KMS-11 (cell line): ENCODE measurements around the gene CLDN6.

ENCODE experiments used
- H2AFZ ChIP-seq: fragments of 200-600 bp; sonication (generic); 2 replicates; pipeline ENCODE4 v1.6.1; 2016; ENCODE audit warnings: antibody characterized with exemption, mixed run types, low read depth
- H3K27ac ChIP-seq: fragments of 200-600 bp; sonication (generic); 2 replicates; pipeline ENCODE4 v1.6.1; 2016; ENCODE audit warnings: mild to moderate bottlenecking, mixed run types
- H3K27me3 ChIP-seq: fragments of 200-600 bp; sonication (generic); 2 replicates; pipeline ENCODE4 v1.6.1; 2017; ENCODE audit warnings: mild to moderate bottlenecking, low read depth, mixed run types, moderate library complexity; ENCODE audit not compliant: insufficient read depth
- H3K36me3 ChIP-seq: fragments of 200-600 bp; sonication (generic); 2 replicates; pipeline ENCODE4 v1.6.1; 2017; ENCODE audit warnings: mild to moderate bottlenecking, mixed run types; ENCODE audit not compliant: insufficient read depth
- H3K4me1 ChIP-seq: fragments of 200-600 bp; sonication (generic); 2 replicates; pipeline ENCODE4 v1.6.1; 2016; ENCODE audit warnings: mild to moderate bottlenecking, low read depth, mixed run types; ENCODE audit not compliant: poor library complexity, severe bottlenecking
- H3K4me2 ChIP-seq: fragments of 200-600 bp; sonication (generic); 2 replicates; pipeline ENCODE4 v1.7.0; 2016; ENCODE audit warnings: mild to moderate bottlenecking, mixed run types
- H3K4me3 ChIP-seq: fragments of 200-600 bp; sonication (generic); IDR thresholded peaks from 2 replicates; pipeline ENCODE4 v1.6.1; 2017; ENCODE audit warnings: low read depth, low read length, mixed read lengths; ENCODE audit not compliant: insufficient read depth
- H3K79me2 ChIP-seq: fragments of 200-600 bp; sonication (generic); 2 replicates; pipeline ENCODE4 v1.6.1; 2016; ENCODE audit warnings: low read depth, mixed run types; ENCODE audit not compliant: insufficient read depth
- H3K9ac ChIP-seq: fragments of 200-600 bp; sonication (generic); 2 replicates; pipeline ENCODE4 v1.6.1; 2016; ENCODE audit warnings: mild to moderate bottlenecking, mixed run types
- H4K20me1 ChIP-seq: fragments of 200-600 bp; sonication (generic); 2 replicates; pipeline ENCODE4 v1.6.1; 2016; ENCODE audit warnings: mild to moderate bottlenecking, mixed run types; ENCODE audit not compliant: insufficient read depth
- TF ChIP-seq, protein P1 (sequence below): fragments of 200-600 bp; sonication (generic); conservative IDR thresholded peaks from 2 replicates; pipeline ENCODE4 v1.6.1; 2017; ENCODE audit warnings: low read depth, mild to moderate bottlenecking, antibody characterized with exemption, low read length, moderate library complexity, mixed read lengths

The CLDN6 gene

DNA sequence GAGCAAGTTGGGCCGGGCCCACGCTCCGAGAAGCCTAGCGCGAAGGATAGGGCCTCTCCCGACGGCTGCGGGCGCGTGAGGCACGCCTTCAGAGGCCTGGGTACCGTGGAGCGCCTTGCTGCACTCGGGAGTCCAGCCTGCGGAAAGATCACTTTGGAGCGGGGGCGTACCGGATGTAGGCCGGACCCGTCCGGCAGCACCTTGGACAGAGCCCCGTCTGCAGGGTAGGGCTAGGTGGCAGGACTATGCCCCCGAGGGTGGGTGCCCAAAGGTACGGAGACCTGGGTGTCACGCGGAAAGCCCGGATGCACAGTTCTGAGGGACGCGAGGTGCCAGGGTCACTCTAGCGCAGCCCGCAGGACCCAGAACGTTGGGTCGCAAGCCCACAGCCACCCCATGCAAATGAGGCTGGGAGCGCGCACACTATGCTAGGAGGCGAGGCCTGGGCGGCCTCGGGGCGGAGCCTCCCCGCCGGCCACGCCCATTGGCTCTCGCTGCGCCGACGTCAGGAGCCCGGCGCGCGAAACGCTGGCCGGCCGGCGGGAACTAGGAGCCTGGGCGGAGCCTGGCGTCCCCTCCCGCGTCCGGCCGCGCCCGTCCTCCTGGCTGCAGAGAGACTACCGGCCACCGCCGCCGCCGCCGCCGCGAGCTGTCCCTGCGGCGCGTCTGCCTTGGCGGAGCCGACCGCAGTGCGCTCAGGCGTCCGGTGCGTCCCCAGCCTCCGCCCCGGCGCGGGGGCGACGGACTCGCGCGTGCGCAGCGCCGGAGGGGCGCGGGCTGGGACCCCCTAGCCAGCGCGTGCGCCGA, 49.0 kb downstream of the CLDN6 start, which contains the start of gene PAQR4:
Gene PAQR4, plus strand, starts transcription at position 611 of the 807 bp plus-strand sequence. CDS start 327 bp downstream, outside the sequence.
- Histone ChIP-seq H3K4me3 (no peak within 1 kb of the TSS), H4K20me1 (no peaks in the 10 kb centered on the region), H2AFZ (peak within 1 kb of the TSS; percentile 80), H3K4me2 (peak within 1 kb of the TSS; percentile 94), H3K79me2 (peaks cover 21% of the 10 kb centered on the region; the same call in 1 of the 2 replicates), H3K27me3 (peaks cover 5% of the 10 kb centered on the region), H3K36me3 (no peaks in the 10 kb centered on the region), H3K9ac (peak within 1 kb of the TSS; percentile 70), H3K27ac (peak within 1 kb of the TSS; percentile 62), H3K4me1 (peaks cover 32% of the 10 kb centered on the region)
- TF ChIP-seq, protein P1, sequence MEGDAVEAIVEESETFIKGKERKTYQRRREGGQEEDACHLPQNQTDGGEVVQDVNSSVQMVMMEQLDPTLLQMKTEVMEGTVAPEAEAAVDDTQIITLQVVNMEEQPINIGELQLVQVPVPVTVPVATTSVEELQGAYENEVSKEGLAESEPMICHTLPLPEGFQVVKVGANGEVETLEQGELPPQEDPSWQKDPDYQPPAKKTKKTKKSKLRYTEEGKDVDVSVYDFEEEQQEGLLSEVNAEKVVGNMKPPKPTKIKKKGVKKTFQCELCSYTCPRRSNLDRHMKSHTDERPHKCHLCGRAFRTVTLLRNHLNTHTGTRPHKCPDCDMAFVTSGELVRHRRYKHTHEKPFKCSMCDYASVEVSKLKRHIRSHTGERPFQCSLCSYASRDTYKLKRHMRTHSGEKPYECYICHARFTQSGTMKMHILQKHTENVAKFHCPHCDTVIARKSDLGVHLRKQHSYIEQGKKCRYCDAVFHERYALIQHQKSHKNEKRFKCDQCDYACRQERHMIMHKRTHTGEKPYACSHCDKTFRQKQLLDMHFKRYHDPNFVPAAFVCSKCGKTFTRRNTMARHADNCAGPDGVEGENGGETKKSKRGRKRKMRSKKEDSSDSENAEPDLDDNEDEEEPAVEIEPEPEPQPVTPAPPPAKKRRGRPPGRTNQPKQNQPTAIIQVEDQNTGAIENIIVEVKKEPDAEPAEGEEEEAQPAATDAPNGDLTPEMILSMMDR: no peak

DNA sequence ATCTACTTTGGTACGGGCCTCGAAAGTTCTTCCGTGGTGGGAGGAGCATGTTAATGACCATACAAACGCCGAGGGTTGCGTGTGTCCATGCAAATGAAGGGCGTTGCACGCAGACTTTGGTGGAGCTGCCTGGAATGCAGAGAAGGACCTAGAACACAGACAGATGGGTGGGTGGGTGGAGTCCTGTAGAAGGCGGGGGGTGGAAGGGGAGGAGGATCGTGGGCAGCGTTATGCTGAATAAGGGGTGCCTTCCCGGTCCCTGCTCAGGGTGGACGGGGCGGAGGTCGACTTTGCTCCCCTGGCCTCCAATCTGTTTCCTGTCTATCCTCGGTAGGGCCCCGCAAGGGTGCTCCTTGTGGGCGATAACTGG, 49.6 kb downstream of the CLDN6 start:
- Histone ChIP-seq H3K27ac (peak overlapping the region; percentile 62; the same call in 1 of the 2 replicates), H3K4me1 (peaks cover 37% of the 10 kb centered on the region), H3K9ac (peak overlapping the region; percentile 70; the same call in 1 of the 2 replicates), H3K79me2 (peaks cover 21% of the 10 kb centered on the region; the same call in 1 of the 2 replicates), H3K27me3 (peaks cover 11% of the 10 kb centered on the region), H4K20me1 (no peaks in the 10 kb centered on the region), H3K4me3 (no peak overlapping the region), H3K36me3 (no peaks in the 10 kb centered on the region), H3K4me2 (peak overlapping the region; percentile 94), H2AFZ (peak overlapping the region; percentile 80)
- TF ChIP-seq, protein P1: no peak

DNA sequence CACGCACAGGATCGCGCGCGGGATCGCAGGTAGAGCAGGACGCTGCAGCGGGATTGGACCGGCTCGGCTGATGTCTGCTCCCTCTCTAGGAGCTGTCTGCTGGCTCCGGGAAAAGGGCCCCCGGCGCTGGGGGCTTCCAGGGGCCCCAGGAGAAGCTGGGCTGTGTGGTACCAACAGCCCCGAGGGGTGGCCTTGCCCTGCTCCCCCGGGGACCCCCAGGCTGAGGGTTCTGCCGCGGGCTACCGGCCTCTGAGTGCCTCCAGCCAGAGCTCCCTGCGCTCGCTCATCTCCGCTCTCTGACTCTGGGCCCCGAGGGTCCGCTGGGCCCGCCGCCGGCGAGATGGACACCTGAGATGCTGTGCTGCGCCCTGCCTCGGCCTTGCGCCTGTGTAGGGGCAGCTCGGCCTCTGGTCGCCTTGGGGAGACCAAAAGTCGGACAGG, 50.2 kb downstream of the CLDN6 start:
- Histone ChIP-seq H3K4me3 (no peak overlapping the region), H3K27me3 (peaks cover 17% of the 10 kb centered on the region), H3K36me3 (no peaks in the 10 kb centered on the region), H3K4me2 (peak overlapping the region; percentile 94), H2AFZ (no peak overlapping the region), H3K27ac (no peak overlapping the region), H4K20me1 (no peaks in the 10 kb centered on the region), H3K9ac (no peak overlapping the region), H3K79me2 (peaks cover 21% of the 10 kb centered on the region; the same call in 1 of the 2 replicates), H3K4me1 (peaks cover 43% of the 10 kb centered on the region)
- TF ChIP-seq, protein P1: no peak

DNA sequence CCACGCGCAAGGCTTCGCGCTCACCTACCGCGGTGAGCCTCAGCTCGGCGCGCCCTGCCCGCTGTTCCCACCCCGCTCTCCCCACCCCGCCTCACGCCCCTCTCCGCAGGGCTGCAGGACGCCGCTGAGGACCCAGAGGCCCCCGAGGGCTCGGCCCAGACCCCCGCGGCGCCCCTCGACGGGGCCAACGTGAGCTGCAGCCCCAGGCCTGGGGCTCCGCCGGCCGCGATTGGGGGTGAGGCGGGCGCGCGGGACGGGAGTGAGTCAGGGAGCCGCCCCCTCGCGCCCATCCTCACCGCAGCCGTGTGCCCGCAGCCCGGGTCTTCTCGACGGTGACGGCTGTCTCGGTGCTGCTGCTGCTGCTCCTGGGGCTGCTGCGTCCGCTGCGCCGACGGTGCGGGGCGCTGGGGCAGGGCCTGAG, 50.8 kb downstream of the CLDN6 start:
- no peak overlapping the region for H3K4me2 ChIP-seq
- no peaks in the 10 kb centered on the region for H4K20me1 ChIP-seq
- H3K4me3 ChIP-seq: no peak overlapping the region
- TF ChIP-seq, protein P1: no peak
- H3K36me3 ChIP-seq: no peaks in the 10 kb centered on the region
- peaks cover 45% of the 10 kb centered on the region for H3K4me1 ChIP-seq
- no peak overlapping the region for H2AFZ ChIP-seq
- H3K27ac ChIP-seq: no peak overlapping the region
- H3K27me3 ChIP-seq: peaks cover 22% of the 10 kb centered on the region
- H3K79me2 ChIP-seq: peaks cover 21% of the 10 kb centered on the region; the same call in 1 of the 2 replicates
- H3K9ac ChIP-seq: no peak overlapping the region
